Measurements from ENCODE around the gene NUMA1.
A peak's percentile ranks its signal among the peaks of the same experiment; 100 is the strongest.

Gene NUMA1

GRCh38 chr11:72012897-72013721, 67.2 kb downstream of the NUMA1 start:
- no peak for DNase-seq

GRCh38 chr11:72012091-72012630, 68.2 kb downstream of the NUMA1 start:
- DNase-seq, result no peak

GRCh38 chr11:72010529-72011233, 69.7 kb downstream of the NUMA1 start:
- DNase-seq, result no peak

GRCh38 chr11:72009156-72009555, 71.2 kb downstream of the NUMA1 start:
- no peak for DNase-seq

- no peak for DNase-seq
These were observed 71.6 kb downstream of the NUMA1 start for GRCh38 chr11:72008728-72009127.

- no peak for DNase-seq
These were observed 72.8 kb downstream of the NUMA1 start for GRCh38 chr11:72007587-72007986.

- no peak for DNase-seq
These were observed 73.3 kb downstream of the NUMA1 start for GRCh38 chr11:72007089-72007476.

GRCh38 chr11:72006309-72007088, 73.8 kb downstream of the NUMA1 start:
- no peak for DNase-seq

- no peak for DNase-seq
These were observed 74.7 kb downstream of the NUMA1 start for GRCh38 chr11:72005347-72006260.

- no peak for DNase-seq
These were observed 75.6 kb downstream of the NUMA1 start for GRCh38 chr11:72004515-72005346.

- DNase-seq, result no peak
These were observed 76.6 kb downstream of the NUMA1 start for GRCh38 chr11:72003776-72004171.

GRCh38 chr11:72002841-72003775, 77.2 kb downstream of the NUMA1 start:
- DNase-seq, result no peak

- DNase-seq, result no peak
These were observed 78.3 kb downstream of the NUMA1 start for GRCh38 chr11:72001834-72002591.

GRCh38 chr11:72001285-72001684, 79.1 kb downstream of the NUMA1 start:
- DNase-seq, result no peak

- no peak for DNase-seq
These were observed 80.0 kb downstream of the NUMA1 start for GRCh38 chr11:72000202-72000867.

GRCh38 chr11:71999798-72000197, 80.5 kb downstream of the NUMA1 start:
- no peak for DNase-seq

GRCh38 chr11:71999362-71999761, 81.0 kb downstream of the NUMA1 start:
- no peak for DNase-seq

GRCh38 chr11:71998649-71999310, 81.6 kb downstream of the NUMA1 start, which contains the start of gene IL18BP:
Gene IL18BP (plus strand): TSS chr11:71998909. CDS start chr11:71999985, 1,076 bp downstream.
- DNase-seq, result peak; percentile 55
